Spinal cord (tissue), 10 donors: ENCODE results near the gene CDKN2B. TPM values are rescaled to one million over a fixed set of nuclear protein-coding genes. Genes with fewer than 3 reads are reported as not detected.
"Not testable (repeated sequence)": the region's sequence is repeated elsewhere in the genome, so short reads cannot be mapped to it uniquely, and the experiment has no call there.

Experiments used
- DNase-seq, 6 donors: peaks; one replicate each; pipeline versions ENCODE4 v3.0.0 to v3.0.0-alpha.2; 2013 to 2015; ENCODE audit warnings: low spot score in 6 of 6, low read depth in 4 of 6
- H3K27ac ChIP-seq: one replicate; pipeline ENCODE4 v1.5.1; 2013; ENCODE audit warnings: low read depth, low read length, control low read depth
- H3K27me3 ChIP-seq: one replicate; pipeline ENCODE4 v1.6.1; 2013; ENCODE audit warnings: low read length; ENCODE audit not compliant: control insufficient read depth, insufficient read depth
- H3K36me3 ChIP-seq: one replicate; pipeline ENCODE4 v1.6.1; 2013; ENCODE audit warnings: low read length; ENCODE audit not compliant: control insufficient read depth, insufficient read depth
- H3K4me1 ChIP-seq: one replicate; pipeline ENCODE4 v1.6.1; 2013; ENCODE audit warnings: low read length; ENCODE audit not compliant: control insufficient read depth, insufficient read depth
- H3K4me3 ChIP-seq: one replicate; pipeline ENCODE4 v1.5.1; 2013; ENCODE audit warnings: low read depth, low read length, control low read depth
- H3K9me3 ChIP-seq: one replicate; pipeline ENCODE4 v1.6.1; 2013; ENCODE audit warnings: low read length; ENCODE audit not compliant: control insufficient read depth, insufficient read depth
- WGBS: methylation state at CpG from one replicate; pipeline ENCODE4 v1.1.5; 2013; ENCODE audit warnings: missing lambda C conversion rate; ENCODE audit not compliant: insufficient coverage; 5-methylcytosine and 5-hydroxymethylcytosine counted together
- long read RNA-seq, 4 donors: transcript quantifications; one replicate each; lab custom pipeline, GENCODE V29; 2026
- polyA plus RNA-seq, 2 donors: library from polyadenylated mRNA; unstranded; fragments of 120-200 nt; gene quantifications; one replicate each; pipeline ENCODE4 v1.2.1, GENCODE V29; 2013; ENCODE audit not compliant: insufficient read length in 2 of 2
- total RNA-seq, 2 donors: library from RNA; depleted of rRNA in 1 of 2; stranded (reverse); fragments of 120-200 nt in 1 of 2; fragments of >200 nt in 1 of 2; gene quantifications; one replicate each; pipeline versions ENCODE4 v1.2.3 to v1.2.4, GENCODE V29; 2013 to 2014
- donor health status: healthy.

CDKN2B gene, protein sequence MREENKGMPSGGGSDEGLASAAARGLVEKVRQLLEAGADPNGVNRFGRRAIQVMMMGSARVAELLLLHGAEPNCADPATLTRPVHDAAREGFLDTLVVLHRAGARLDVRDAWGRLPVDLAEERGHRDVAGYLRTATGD
- under 1 TPM; 0.79 to 0.94 TPM for total RNA-seq
- 1 to 10 TPM; 1.8 TPM for polyA plus RNA-seq
- long read RNA-seq, donor 1, partial matches to known transcripts: 0 of 2 reads
- long read RNA-seq, donor 1, other reads (novel, unspliced or antisense): 0 of 2 reads
- long read RNA-seq, donor 2, partial matches to known transcripts: 0 of 1 reads
- long read RNA-seq, donor 2, other reads (novel, unspliced or antisense): 0 of 1 reads
- long read RNA-seq, donor 3: 0 reads
- long read RNA-seq, donor 4: 0 reads

DNA sequence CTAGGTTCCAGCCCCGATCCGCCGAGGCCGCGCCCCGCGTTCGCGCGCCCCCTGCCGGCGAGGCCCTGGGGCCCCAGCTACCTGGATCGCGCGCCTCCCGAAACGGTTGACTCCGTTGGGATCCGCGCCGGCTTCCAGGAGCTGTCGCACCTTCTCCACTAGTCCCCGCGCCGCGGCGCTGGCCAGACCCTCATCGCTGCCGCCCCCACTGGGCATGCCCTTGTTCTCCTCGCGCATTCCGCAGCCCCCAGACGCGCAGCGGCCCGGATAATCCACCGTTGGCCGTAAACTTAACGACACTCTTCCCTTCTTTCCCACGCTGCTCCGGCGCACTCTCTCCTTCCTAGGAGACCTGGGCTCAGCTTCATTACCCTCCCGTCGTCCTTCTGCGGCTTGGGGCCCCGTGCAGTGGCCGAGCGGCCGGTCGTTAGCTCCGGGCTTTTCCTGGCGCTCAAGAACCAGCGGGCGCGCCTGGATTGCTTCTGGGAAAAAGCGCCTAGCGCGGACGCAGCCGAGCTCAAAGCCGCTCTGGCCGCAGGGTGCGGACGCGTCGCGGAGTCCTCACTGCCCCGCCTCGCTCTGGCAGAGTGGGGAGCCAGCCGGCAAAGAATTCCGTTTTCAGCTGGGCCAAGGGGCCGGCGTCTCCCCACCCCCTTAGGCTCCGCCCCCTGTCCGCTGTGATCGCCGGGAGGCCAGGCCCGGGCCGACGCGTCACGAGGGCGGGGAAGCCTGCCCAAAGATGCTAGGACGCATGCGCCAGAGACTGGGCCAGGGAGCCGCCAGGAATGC is at the start of gene CDKN2B:
CDKN2B (minus strand) TSS at position 589 of the 789 bp plus-strand sequence; CDS start at position 237, 352 bp downstream.
- Histone ChIP-seq H3K27ac (peak within 1 kb of the TSS; percentile 12), H3K4me3 (peak within 1 kb of the TSS; percentile 66), H3K9me3 (no peaks in the 10 kb centered on the region), H3K4me1 (peaks cover 18% of the 10 kb centered on the region), H3K27me3 (peaks cover 84% of the 10 kb centered on the region), H3K36me3 (no peaks in the 10 kb centered on the region)
- peak in 5 of 6 donors; percentile 50 to 94 (median 78) for DNase-seq
- 0% methylated on average over 86 of the region's 86 CpGs for WGBS

DNA sequence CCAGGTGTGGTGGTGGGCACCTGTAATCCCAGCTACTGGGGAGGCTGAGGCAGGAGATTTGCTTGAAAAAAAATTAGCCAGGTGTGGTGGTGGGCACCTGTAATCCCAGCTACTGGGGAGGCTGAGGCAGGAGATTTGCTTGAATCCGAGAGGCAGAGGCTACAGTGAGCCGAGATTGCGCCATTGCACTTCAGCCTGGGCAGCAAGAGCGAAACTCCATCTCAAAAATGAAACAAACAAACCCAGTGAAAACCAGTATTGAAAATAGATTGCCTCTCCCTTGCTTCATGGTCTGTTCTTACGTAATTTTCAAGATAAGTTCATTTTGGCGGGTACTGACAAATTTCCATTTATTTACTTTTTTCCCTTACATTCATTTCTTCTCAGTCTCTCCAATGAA is 48.9 kb upstream of the CDKN2B start:
- not testable (repeated sequence) for H3K4me1 ChIP-seq, H3K9me3 ChIP-seq, H3K27ac ChIP-seq, H3K36me3 ChIP-seq, H3K4me3 ChIP-seq, DNase-seq, H3K27me3 ChIP-seq
- 100% methylated on average over 6 of the region's 6 CpGs for WGBS

DNA sequence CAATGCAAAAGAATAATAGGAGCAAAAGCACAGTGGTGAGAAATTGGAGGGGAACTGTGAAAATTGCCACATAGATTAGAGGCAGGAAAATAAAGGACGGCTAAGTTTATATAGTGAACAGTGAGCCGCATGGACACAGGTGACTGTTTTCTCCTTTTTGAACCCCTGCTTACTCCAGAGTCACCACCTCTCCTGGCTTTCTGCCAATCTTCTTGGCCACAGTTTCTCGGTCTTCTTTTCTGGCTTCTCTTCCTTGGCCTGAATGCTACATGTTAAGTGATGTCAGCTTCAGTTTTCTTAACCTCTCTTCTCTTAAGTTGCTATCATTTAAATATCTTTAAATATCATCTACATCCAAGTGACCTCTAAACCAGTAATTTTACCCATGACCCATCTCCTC is 47.3 kb upstream of the CDKN2B start:
- WGBS: 38% methylated on average over 1 of the region's 3 CpGs
- Histone ChIP-seq H3K27me3 (no peaks in the 10 kb centered on the region), H3K9me3 (no peaks in the 10 kb centered on the region), H3K4me3 (no peak overlapping the region), H3K4me1 (no peaks in the 10 kb centered on the region), H3K27ac (no peak overlapping the region), H3K36me3 (no peaks in the 10 kb centered on the region)
- no peak for DNase-seq

DNA sequence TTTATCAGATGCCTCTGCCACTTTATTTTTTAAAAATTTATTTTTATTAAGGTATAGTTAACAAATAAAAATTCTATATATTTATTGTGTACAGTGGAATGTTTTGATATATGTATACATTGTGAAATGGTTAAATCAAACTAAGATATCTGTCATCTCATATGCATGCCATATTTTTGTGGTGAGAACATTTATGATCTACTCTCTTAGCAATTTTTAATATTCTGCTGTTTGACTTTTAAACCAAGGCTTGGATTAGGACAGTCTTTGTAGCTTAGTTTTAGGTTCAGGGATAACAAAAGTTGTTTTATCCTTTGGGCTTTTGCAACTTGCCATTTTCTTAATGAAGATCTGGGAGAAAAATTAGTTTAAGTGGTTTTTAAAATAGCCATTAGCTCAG is 46.0 kb upstream of the CDKN2B start:
- no peak for DNase-seq
- Histone ChIP-seq H3K4me1 (no peaks in the 10 kb centered on the region), H3K27me3 (no peaks in the 10 kb centered on the region), H3K36me3 (no peaks in the 10 kb centered on the region), H3K27ac (no peak overlapping the region), H3K9me3 (no peaks in the 10 kb centered on the region), H3K4me3 (no peak overlapping the region)

DNA sequence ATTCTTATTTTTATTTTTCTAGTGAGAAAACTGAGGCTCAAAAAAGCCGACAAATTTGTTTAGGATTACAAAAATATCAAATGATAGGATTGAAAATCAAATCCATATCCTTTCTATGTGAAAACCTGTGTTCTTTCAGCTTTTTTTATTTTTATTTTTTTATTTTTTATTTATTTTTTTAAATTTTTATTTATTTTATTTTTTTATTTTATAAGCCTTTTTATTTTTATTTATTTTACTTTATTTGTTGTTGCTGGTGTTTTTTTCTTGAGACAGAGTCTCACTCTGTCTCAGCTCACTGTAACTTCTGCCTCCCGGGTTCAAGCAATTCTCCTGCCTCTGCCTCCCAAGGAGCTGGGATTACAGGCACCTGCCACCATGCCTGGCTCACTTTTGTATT is 45.4 kb upstream of the CDKN2B start:
- Histone ChIP-seq H3K4me1 (no peaks in the 10 kb centered on the region), H3K9me3 (no peaks in the 10 kb centered on the region), H3K27ac (no peak overlapping the region), H3K4me3 (no peak overlapping the region), H3K36me3 (no peaks in the 10 kb centered on the region), H3K27me3 (no peaks in the 10 kb centered on the region)
- no peak for DNase-seq
- WGBS: no CpG with 5 or more reads among the region's 2 CpGs

DNA sequence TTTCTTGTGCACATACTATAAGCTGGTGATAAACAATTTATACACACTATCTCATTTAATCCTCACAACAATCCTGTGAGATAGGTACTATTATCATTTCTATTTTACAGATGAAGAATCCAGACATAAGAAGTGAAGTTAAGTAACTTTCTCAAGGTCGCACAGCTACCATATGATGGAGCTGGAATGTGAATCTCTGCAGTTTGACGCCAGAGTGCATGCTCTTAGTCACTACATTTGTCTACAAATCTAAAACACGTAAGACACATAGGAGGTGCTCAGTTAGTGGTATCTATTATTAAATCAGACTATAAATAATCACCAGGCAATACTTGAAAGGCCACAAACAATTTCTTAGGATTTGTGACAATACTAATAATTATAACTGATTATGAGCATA is 45.0 kb upstream of the CDKN2B start:
- DNase-seq: no peak
- no peaks in the 10 kb centered on the region for H3K9me3 ChIP-seq
- H3K4me1 ChIP-seq: no peaks in the 10 kb centered on the region
- H3K4me3 ChIP-seq: no peak overlapping the region
- H3K27ac ChIP-seq: no peak overlapping the region
- no CpG with 5 or more reads among the region's 3 CpGs for WGBS
- H3K27me3 ChIP-seq: no peaks in the 10 kb centered on the region
- H3K36me3 ChIP-seq: no peaks in the 10 kb centered on the region

DNA sequence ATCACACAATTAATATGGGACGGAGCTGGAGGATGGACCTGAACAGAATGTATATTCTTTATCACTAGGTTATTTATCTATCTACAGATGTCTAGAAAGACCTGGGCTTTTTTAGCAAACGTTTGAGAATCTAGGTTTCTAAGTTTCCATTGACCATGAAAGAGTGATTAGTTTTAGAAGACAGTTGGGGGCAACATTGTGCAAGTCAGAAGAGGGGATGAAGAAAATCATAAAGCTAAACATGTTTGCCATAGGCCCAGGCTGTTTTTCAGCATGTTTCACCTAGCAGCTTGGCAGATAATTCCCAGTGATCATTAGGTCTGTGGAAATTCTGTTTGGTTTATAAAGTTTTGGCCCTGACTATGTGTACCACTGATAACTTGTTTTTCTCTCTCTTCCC is 44.1 kb upstream of the CDKN2B start:
- Histone ChIP-seq H3K27ac (no peak overlapping the region), H3K36me3 (no peaks in the 10 kb centered on the region), H3K4me3 (no peak overlapping the region), H3K4me1 (no peaks in the 10 kb centered on the region), H3K9me3 (no peaks in the 10 kb centered on the region), H3K27me3 (no peaks in the 10 kb centered on the region)
- no peak for DNase-seq
- WGBS: no CpG with 5 or more reads among the region's 2 CpGs

DNA sequence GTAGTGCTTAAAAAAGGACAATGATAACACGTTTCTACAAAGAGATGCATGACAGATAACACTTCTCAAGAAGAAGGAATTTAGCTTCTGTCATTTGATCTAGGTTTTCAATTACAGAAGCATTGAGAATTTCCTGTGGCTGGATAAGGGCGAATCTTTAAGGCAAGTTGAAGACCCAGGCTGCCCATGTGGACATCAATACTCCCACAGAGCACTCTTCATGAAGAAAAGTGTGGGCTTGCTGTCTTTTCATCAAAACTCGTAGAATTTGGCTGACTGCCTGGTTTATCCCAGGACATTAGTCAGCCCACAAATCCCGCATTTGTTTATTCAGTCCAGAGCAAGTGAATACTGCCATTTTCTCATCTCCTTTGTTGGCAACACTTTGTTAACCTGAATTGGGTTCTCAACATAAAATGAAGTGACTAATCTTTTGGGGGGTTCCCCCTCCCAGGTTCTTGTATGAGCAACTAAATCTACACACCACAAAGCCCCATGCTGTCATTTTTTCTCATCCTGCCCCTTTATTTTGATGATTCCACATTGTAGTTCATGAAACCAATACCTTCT is 43.4 kb upstream of the CDKN2B start:
- Histone ChIP-seq H3K9me3 (no peaks in the 10 kb centered on the region), H3K4me1 (no peaks in the 10 kb centered on the region), H3K4me3 (no peak overlapping the region), H3K27me3 (no peaks in the 10 kb centered on the region), H3K27ac (no peak overlapping the region), H3K36me3 (no peaks in the 10 kb centered on the region)
- WGBS: 35% methylated on average over 2 of the region's 4 CpGs
- DNase-seq: peak in 5 of 6 donors; percentile 7 to 66 (median 20)

DNA sequence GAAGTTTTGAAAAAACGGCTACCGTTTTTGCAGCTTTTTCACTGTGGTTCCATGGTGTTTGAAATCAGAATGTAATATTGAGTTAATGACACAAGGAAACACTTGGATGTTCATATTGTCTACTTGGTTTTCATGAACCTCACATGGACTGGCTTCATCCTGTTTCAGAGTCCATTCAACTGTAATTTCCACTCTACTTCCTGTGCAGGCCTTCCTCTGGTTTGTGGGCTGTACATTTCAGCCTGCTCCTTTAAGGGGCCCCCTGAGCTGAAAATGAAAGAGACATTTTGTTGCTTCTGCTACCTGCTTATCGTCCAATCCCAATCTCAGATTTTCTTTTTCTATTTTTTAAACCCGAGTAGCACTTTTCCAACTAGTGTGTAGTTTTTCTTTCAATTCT is 41.8 kb upstream of the CDKN2B start:
- no peaks in the 10 kb centered on the region for H3K27me3 ChIP-seq
- no peak overlapping the region for H3K4me3 ChIP-seq
- no peak for DNase-seq
- no peaks in the 10 kb centered on the region for H3K36me3 ChIP-seq
- H3K27ac ChIP-seq: no peak overlapping the region
- 89% methylated on average over 3 of the region's 4 CpGs for WGBS
- H3K4me1 ChIP-seq: no peaks in the 10 kb centered on the region
- no peaks in the 10 kb centered on the region for H3K9me3 ChIP-seq
